SU-DHL-6 (cell line): Measurements from ENCODE around the gene FKBP5.

ENCODE experiments used
- CTCF ChIP-seq: fragments of 200-600 bp; sonication (generic); IDR thresholded peaks from one replicate; pipeline ENCODE4 v1.5.1; 2017; ENCODE audit warnings: antibody characterized with exemption, mild to moderate bottlenecking, low read length, moderate library complexity; ENCODE audit not compliant: insufficient read depth, poor library complexity, severe bottlenecking
- EZH2phosphoT487 ChIP-seq: fragments of 200-600 bp; sonication (generic), shearing (Covaris generic); conservative IDR thresholded peaks from 2 replicates; pipeline ENCODE4 v1.6.1; 2018; ENCODE audit warnings: mild to moderate bottlenecking, antibody characterized with exemption, low read length, moderate library complexity, mixed read lengths

DNA sequence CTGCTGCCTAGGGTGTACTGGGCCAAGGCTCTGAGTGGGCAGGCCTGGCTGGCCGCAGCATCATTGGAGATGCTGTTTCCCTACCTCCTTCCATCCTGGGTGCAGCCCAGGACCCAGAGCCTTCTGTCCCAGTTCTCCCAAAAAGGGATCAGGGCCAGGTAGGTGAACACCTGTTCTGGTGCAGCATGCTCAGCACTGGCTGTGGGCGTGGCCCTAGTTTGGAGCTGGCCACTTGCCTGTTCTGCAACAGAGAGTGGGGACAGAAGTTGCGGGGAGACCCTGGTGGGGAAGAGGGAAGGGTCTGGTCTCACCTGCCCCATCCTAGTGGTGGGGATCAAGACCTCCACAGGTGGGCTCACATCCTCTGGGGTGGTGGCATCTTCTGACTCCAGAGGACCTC is 46.7 kb upstream of the FKBP5 start:
- no peak for TF ChIP-seq CTCF
- TF ChIP-seq EZH2phosphoT487: no peak
